ENCODE data around the gene SGF29.

The SGF29 gene

DNA sequence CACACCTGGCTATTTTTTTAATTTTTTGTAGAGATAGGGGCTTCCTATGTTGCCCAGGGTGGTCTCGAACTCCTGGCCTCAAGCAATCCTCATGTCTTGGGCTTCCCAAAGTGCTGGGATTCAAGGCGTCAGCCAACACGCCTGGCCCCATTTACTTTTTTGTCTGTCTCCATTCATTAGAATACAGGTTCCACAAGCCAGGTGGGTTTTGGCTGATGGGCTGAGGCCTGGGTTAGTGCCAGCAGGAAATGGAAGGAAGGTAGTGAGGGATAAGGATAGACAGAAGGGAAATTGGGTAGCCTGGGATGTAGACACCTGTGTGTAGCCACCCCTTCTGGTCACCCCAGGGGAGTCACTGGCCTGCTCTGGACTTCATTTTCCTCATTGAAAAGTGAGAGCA lies 42.7 kb upstream of the SGF29 start:
- no peak overlapping the region for H3K27ac ChIP-seq (replicated peaks)
- no peaks in the 10 kb centered on the region for H3K27me3 ChIP-seq (ENCODE audit: insufficient read depth, poor library complexity, severe bottlenecking)
- no peak for DNase-seq (ENCODE audit: low read depth in 1 of 2, low spot score in 1 of 2)
- TF ChIP-seq POLR2AphosphoS5 (IDR thresholded peaks at IDR 0.05; ENCODE audit: low read depth) (no peak), CTCF (IDR thresholded peaks at IDR 0.05; ENCODE audit: insufficient read depth, low read length) (no peak), SPI1 (IDR thresholded peaks at IDR 0.05; ENCODE audit: borderline replicate concordance, low read depth) (no peak), GABPA (IDR thresholded peaks at IDR 0.05; ENCODE audit: low read depth) (no peak)
- TF ChIP-seq, protein P1, sequence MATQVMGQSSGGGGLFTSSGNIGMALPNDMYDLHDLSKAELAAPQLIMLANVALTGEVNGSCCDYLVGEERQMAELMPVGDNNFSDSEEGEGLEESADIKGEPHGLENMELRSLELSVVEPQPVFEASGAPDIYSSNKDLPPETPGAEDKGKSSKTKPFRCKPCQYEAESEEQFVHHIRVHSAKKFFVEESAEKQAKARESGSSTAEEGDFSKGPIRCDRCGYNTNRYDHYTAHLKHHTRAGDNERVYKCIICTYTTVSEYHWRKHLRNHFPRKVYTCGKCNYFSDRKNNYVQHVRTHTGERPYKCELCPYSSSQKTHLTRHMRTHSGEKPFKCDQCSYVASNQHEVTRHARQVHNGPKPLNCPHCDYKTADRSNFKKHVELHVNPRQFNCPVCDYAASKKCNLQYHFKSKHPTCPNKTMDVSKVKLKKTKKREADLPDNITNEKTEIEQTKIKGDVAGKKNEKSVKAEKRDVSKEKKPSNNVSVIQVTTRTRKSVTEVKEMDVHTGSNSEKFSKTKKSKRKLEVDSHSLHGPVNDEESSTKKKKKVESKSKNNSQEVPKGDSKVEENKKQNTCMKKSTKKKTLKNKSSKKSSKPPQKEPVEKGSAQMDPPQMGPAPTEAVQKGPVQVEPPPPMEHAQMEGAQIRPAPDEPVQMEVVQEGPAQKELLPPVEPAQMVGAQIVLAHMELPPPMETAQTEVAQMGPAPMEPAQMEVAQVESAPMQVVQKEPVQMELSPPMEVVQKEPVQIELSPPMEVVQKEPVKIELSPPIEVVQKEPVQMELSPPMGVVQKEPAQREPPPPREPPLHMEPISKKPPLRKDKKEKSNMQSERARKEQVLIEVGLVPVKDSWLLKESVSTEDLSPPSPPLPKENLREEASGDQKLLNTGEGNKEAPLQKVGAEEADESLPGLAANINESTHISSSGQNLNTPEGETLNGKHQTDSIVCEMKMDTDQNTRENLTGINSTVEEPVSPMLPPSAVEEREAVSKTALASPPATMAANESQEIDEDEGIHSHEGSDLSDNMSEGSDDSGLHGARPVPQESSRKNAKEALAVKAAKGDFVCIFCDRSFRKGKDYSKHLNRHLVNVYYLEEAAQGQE (IDR thresholded peaks at IDR 0.05; ENCODE audit: insufficient replicate concordance, low read depth) = no peak
- no peak overlapping the region for H3K4me3 ChIP-seq (replicated peaks; ENCODE audit: insufficient read depth, low read length)

DNA sequence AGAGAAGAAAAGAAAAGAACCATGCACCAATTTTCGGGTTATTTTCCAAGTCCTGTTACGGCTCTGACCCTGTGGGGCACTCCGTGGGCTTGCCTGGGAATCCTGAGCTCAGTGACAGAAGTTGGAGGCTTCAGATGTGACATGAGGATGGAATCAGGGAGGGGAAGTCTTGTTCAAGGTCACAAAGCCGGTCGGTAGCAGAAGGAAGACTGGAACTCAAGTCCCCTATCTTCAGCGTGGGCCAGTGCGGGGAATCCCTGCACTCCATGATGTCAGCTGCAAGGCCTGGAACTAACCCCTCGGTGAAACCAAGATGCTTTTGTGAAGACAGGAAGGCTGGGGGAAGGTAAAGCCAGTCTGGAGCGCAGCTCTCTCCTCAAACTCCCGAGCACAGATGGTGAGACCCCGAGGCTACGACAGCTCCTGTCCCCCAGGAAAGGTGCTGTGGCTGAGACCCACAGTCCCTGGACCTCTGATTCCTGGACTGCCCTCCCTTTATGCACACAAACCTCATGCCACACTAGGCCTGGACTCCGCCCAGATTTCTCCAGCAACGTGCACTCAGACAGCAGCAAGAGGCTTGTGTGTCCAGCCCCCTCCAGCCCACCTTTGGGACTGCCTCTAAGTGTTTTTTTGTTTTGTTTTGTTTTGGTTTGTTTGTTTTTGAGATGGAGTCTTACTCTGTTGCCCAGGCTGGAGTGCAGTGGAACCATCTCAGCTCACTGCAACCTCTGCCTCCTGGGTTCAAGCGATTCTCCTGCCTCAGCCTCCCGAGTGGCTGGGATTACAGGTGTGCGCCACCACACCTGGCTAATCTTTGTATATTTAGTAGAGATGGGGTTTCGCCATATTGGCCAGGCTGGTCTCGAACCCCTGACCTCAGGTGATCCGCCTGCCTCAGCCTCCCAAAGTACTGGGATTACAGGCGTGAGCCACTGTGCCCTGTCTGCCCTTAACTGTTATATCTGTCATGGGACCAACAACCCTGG lies 41.6 kb upstream of the SGF29 start:
- Histone ChIP-seq H3K27ac (replicated peaks) (no peak overlapping the region), H3K27me3 (ENCODE audit: insufficient read depth, poor library complexity, severe bottlenecking) (no peaks in the 10 kb centered on the region), H3K4me3 (replicated peaks; ENCODE audit: insufficient read depth, low read length) (no peak overlapping the region)
- TF ChIP-seq SPI1 (IDR thresholded peaks at IDR 0.05; ENCODE audit: borderline replicate concordance, low read depth) = no peak
- TF ChIP-seq CTCF (IDR thresholded peaks at IDR 0.05; ENCODE audit: insufficient read depth, low read length) = no peak
- TF ChIP-seq GABPA (IDR thresholded peaks at IDR 0.05; ENCODE audit: low read depth) = no peak
- TF ChIP-seq, protein P1 (IDR thresholded peaks at IDR 0.05; ENCODE audit: insufficient replicate concordance, low read depth) = no peak
- TF ChIP-seq POLR2AphosphoS5 (IDR thresholded peaks at IDR 0.05; ENCODE audit: low read depth) = no peak
- no peak for DNase-seq (ENCODE audit: low read depth in 1 of 2, low spot score in 1 of 2)

GRCh38 chr16:28513484-28514181 lies 40.1 kb upstream of the SGF29 start:
- no peak for DNase-seq (ENCODE audit: low read depth in 1 of 2, low spot score in 1 of 2)
- no peak overlapping the region for H3K27ac ChIP-seq (replicated peaks)
- H3K27me3 ChIP-seq (ENCODE audit: insufficient read depth, poor library complexity, severe bottlenecking) = no peaks in the 10 kb centered on the region
- H3K4me3 ChIP-seq (replicated peaks; ENCODE audit: insufficient read depth, low read length) = no peak overlapping the region
- TF ChIP-seq SPI1 (IDR thresholded peaks at IDR 0.05; ENCODE audit: borderline replicate concordance, low read depth) (no peak), GABPA (IDR thresholded peaks at IDR 0.05; ENCODE audit: low read depth) (no peak), CTCF (IDR thresholded peaks at IDR 0.05; ENCODE audit: insufficient read depth, low read length) (no peak), POLR2AphosphoS5 (IDR thresholded peaks at IDR 0.05; ENCODE audit: low read depth) (no peak)
- TF ChIP-seq, protein P1 (IDR thresholded peaks at IDR 0.05; ENCODE audit: insufficient replicate concordance, low read depth) = no peak

All from HL-60 (cell line).